Measurements from ENCODE around the gene EZH1.

Gene EZH1

DNA sequence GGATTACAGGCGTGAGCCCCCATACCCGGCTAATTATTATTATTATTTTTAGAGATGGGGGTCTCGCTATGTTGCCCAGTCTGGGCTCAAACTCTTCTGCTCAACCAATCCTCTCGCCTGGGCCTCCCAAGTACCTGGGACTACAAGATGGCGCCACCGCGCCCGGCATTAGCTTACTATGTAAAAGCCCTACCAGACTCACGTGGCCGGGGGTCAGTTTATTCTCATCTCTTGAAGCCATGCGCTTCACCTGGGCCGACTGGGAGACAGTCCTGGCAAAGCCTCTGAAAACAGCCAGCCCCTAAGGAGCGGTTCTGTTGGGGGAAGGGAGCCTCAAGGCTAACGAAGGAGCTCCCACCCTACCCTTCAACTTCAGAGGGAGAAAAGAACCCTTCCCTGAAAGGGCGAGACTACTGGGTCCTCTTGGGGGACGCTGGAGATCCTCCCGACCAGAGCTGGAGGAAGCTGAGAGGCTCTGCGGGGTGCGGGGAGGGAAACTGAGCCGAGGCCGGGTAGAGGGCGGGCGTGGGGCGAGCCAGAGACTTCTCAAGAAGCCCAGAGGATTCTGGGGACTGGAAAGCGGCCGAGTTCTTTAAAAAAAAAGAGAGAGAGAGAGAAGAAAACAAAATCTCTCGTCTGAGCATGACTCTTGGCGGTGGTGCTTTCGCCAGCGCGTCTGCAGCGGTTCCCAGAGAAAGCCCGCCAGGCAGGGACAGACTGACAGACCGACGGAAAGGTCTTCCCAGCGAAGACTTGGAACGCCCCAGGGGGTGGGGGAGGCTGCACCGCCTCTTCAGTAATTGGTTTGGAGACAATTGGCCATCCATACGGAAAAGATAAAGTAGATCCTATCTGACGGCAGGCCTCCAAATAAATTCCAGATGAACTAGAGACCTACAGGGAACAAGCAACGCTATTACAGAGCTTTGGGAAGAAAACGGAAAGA is 91.4 kb downstream of the EZH1 start:
- no peak for DNase-seq
- CTCF ChIA-PET: interaction anchor here (2.0 kb wide), 1 partner anchor 9 kb away, joined by 4 read pairs; no protein-coding TSS in a partner anchor

GRCh38 chr17:42651392-42651791 is 93.4 kb downstream of the EZH1 start:
- H3K27me3 ChIP-seq (replicated peaks in 2 of 5; ENCODE audit: control insufficient read depth in 4 of 5, insufficient read depth in 5 of 5, low read length in 4 of 5): peaks cover 0 to 17% (median 3%) of the 10 kb centered on the region in 5 experiments
- CTCF ChIA-PET: interaction anchor here (1.0 kb wide), 1 partner anchor 21 kb away, joined by 3 read pairs; no protein-coding TSS in a partner anchor

More for the DNA sequence above, 91.4 kb downstream of the EZH1 start:
- H3K4me1 ChIP-seq (ENCODE audit: control extremely low read depth in 1 of 4, control insufficient read depth in 4 of 4, insufficient read depth in 4 of 4, low read length in 3 of 4): peaks cover 0 to 9% (median 5%) of the 10 kb centered on the region in 4 experiments
- H3K36me3 ChIP-seq (ENCODE audit: control insufficient read depth in 4 of 4, insufficient read depth in 4 of 4, low read length in 3 of 4): no peaks in the 10 kb centered on the region
- 19% methylated on average over 30 of the region's 42 CpGs for WGBS (ENCODE audit: insufficient coverage)
- H3K27ac ChIP-seq (ENCODE audit: insufficient read depth in 1 of 2, low read depth in 1 of 2, low read length in 2 of 2, poor library complexity in 1 of 2, severe bottlenecking in 2 of 2): no peak overlapping the region
- peaks cover 0 to 2% (median 0%) of the 10 kb centered on the region in 5 experiments for H3K9me3 ChIP-seq (ENCODE audit: control extremely low read depth in 1 of 5, control insufficient read depth in 4 of 5, insufficient read depth in 2 of 5, low read depth in 1 of 5, low read length in 4 of 5)
- POLR2A ChIA-PET: interaction anchor here (0.6 kb wide), 2 partner anchors 9 to 56 kb away, joined by 3 to 5 read pairs; no protein-coding TSS in a partner anchor
- H3K27me3 ChIP-seq (replicated peaks in 2 of 5; ENCODE audit: control insufficient read depth in 4 of 5, insufficient read depth in 5 of 5, low read length in 4 of 5): peaks cover 0 to 14% (median 3%) of the 10 kb centered on the region in 5 experiments
- peak overlapping the region in 4 of 7 experiments; percentile 29 to 61 (median 56) for H3K4me3 ChIP-seq (ENCODE audit: control insufficient read depth in 1 of 7, extremely low read depth in 1 of 7, insufficient read depth in 4 of 7, low read depth in 2 of 7, low read length in 6 of 7)

More at GRCh38 chr17:42651392-42651791, 93.4 kb downstream of the EZH1 start:
- no peak overlapping the region for H3K27ac ChIP-seq (ENCODE audit: insufficient read depth in 1 of 2, low read depth in 1 of 2, low read length in 2 of 2, poor library complexity in 1 of 2, severe bottlenecking in 2 of 2)
- WGBS (ENCODE audit: insufficient coverage): 90% methylated on average over 2 of the region's 4 CpGs
- H3K36me3 ChIP-seq (ENCODE audit: control insufficient read depth in 4 of 4, insufficient read depth in 4 of 4, low read length in 3 of 4): no peaks in the 10 kb centered on the region
- H3K9me3 ChIP-seq (ENCODE audit: control extremely low read depth in 1 of 5, control insufficient read depth in 4 of 5, insufficient read depth in 2 of 5, low read depth in 1 of 5, low read length in 4 of 5): no peaks in the 10 kb centered on the region
- POLR2A ChIA-PET: interaction anchor here (0.6 kb wide), 1 partner anchor 50 kb away, joined by 3 read pairs; no protein-coding TSS in a partner anchor
- peaks cover 0 to 6% (median 4%) of the 10 kb centered on the region in 4 experiments for H3K4me1 ChIP-seq (ENCODE audit: control extremely low read depth in 1 of 4, control insufficient read depth in 4 of 4, insufficient read depth in 4 of 4, low read length in 3 of 4)
- DNase-seq: no peak
- no peak overlapping the region for H3K4me3 ChIP-seq (ENCODE audit: control insufficient read depth in 1 of 7, extremely low read depth in 1 of 7, insufficient read depth in 4 of 7, low read depth in 2 of 7, low read length in 6 of 7)
